H1 (cell line): Measurements from ENCODE around the gene SH3PXD2A. TPM values are rescaled to one million over a fixed set of nuclear protein-coding genes. Genes with fewer than 3 reads are reported as not detected.

Experiments
- ATF2 ChIP-seq: IDR thresholded peaks from 2 replicates; pipeline ENCODE4 v1.6.1; 2012; ENCODE audit warnings: low read length, inconsistent platforms
- BRCA1 ChIP-seq: IDR thresholded peaks from 2 replicates; pipeline ENCODE4 v1.6.1; 2012; ENCODE audit warnings: low read depth, low read length, improper control_type of control experiment
- JUND ChIP-seq: IDR thresholded peaks from 2 replicates; pipeline ENCODE4 v1.6.1; 2011; ENCODE audit warnings: mild to moderate bottlenecking, improper control_type of control experiment, low read length
- KDM1A ChIP-seq: fragments of 200-600, 300-600 bp; sonication (generic); IDR thresholded peaks from 2 replicates; pipeline ENCODE4 v1.7.1; 2016; ENCODE audit warnings: mild to moderate bottlenecking, low read length, borderline replicate concordance
- POLR2A ChIP-seq, 2 experiments: IDR thresholded peaks; 1 replicate in 1 of 2; 2 replicates in 1 of 2; pipeline ENCODE4 v1.6.1; 2011; ENCODE audit warnings: low read depth in 2 of 2, low read length in 2 of 2, mild to moderate bottlenecking in 2 of 2; ENCODE audit errors: control extremely low read depth in 1 of 2
- RXRA ChIP-seq: IDR thresholded peaks from 2 replicates; pipeline ENCODE4 v1.6.1; 2011; ENCODE audit warnings: low read depth, mild to moderate bottlenecking, low read length, moderate library complexity; ENCODE audit not compliant: insufficient read depth
- SAP30 ChIP-seq: fragments of 300-600 bp; sonication (generic); IDR thresholded peaks from 2 replicates; pipeline ENCODE4 v1.7.1; 2012; ENCODE audit warnings: low read length, moderate library complexity, mild to moderate bottlenecking, inconsistent platforms; ENCODE audit not compliant: insufficient read depth, insufficient replicate concordance
- SIN3A ChIP-seq, 2 experiments: IDR thresholded peaks in 1 of 2; conservative IDR thresholded peaks in 1 of 2; 2 replicates each; pipeline ENCODE4 v1.6.1; 2011 to 2012; ENCODE audit warnings: low read length in 2 of 2, improper control_type of control experiment in 1 of 2, low read depth in 1 of 2, mild to moderate bottlenecking in 1 of 2
- SP4 ChIP-seq: IDR thresholded peaks from 2 replicates; pipeline ENCODE4 v1.6.1; 2012; ENCODE audit warnings: low read length, inconsistent platforms
- polyA plus RNA-seq, 7 experiments: library from polyadenylated mRNA; depleted of rRNA in 3 of 7; stranded (reverse) in 5 of 7; unstranded in 2 of 7; fragments of >200 nt in 5 of 7; fragments of 200-250 nt in 2 of 7; gene quantifications; 1 replicate in 5 of 7; 2 replicates in 1 of 7; 4 replicates in 1 of 7; pipeline versions ENCODE4 v1.2.1 to v1.2.3, GENCODE V29; 2011 to 2013; ENCODE audit warnings: missing spikeins in 2 of 7, mixed read lengths in 2 of 7
- total RNA-seq: library from RNA; stranded (reverse); fragmentation: NEBNext Ultra II Directional; extraction: Animal tissue kit (Norgen Biotek cat#: 25700); gene quantifications from 2 replicates; pipeline ENCODE4 v1.2.1, GENCODE V29; 2021
- TF ChIP-seq, protein P1 (sequence below), 3 experiments: IDR thresholded peaks; 1 replicate in 2 of 3; 2 replicates in 1 of 3; pipeline versions ENCODE4 v1.5.1 to v1.6.1; 2011; ENCODE audit warnings: low read length in 3 of 3, mild to moderate bottlenecking in 3 of 3, inconsistent platforms in 2 of 3, low read depth in 1 of 3, moderate library complexity in 1 of 3; ENCODE audit not compliant: insufficient read depth in 1 of 3; ENCODE audit errors: control extremely low read depth in 1 of 3

The SH3PXD2A gene
- total and polyA plus RNA-seq, 2 of the 8 experiments (the other 6 are each of a cell fraction or from before 2014, with no cell fraction given), result 5.4 to 16.3 TPM

- TF ChIP-seq, protein P1, sequence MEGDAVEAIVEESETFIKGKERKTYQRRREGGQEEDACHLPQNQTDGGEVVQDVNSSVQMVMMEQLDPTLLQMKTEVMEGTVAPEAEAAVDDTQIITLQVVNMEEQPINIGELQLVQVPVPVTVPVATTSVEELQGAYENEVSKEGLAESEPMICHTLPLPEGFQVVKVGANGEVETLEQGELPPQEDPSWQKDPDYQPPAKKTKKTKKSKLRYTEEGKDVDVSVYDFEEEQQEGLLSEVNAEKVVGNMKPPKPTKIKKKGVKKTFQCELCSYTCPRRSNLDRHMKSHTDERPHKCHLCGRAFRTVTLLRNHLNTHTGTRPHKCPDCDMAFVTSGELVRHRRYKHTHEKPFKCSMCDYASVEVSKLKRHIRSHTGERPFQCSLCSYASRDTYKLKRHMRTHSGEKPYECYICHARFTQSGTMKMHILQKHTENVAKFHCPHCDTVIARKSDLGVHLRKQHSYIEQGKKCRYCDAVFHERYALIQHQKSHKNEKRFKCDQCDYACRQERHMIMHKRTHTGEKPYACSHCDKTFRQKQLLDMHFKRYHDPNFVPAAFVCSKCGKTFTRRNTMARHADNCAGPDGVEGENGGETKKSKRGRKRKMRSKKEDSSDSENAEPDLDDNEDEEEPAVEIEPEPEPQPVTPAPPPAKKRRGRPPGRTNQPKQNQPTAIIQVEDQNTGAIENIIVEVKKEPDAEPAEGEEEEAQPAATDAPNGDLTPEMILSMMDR (IDR thresholded peaks at IDR 0.05; ENCODE audit: control extremely low read depth in 1 of 3, insufficient read depth in 1 of 3, low read depth in 1 of 3, low read length in 3 of 3), result no peak
- TF ChIP-seq SAP30 (no peak), SP4 (no peak), SIN3A (conservative IDR thresholded peaks at IDR 0.05 in 1 of 2, IDR thresholded peaks at IDR 0.05 in 1 of 2; ENCODE audit: low read depth in 1 of 2, low read length in 2 of 2) (no peak), ATF2 (no peak), JUND (no peak), BRCA1 (no peak), RXRA (no peak), POLR2A (IDR thresholded peaks at IDR 0.05; ENCODE audit: control extremely low read depth in 1 of 2, low read depth in 2 of 2, low read length in 2 of 2) (no peak), KDM1A (no peak)
These were observed 151.1 kb downstream of the SH3PXD2A start (continued) for GRCh38 chr10:103703941-103704919.
